GM23338 (cell line): ENCODE measurements around the gene CDC27. TPM values are rescaled to one million over a fixed set of nuclear protein-coding genes. Genes with fewer than 3 reads are reported as not detected.

Experiments
- ATAC-seq: fragments of 200-7000 bp; cut with Tn5 transposase; 3 replicates; pipeline ENCODE4 v1.9.1; 2020
- DNase-seq: peaks from one replicate; pipeline ENCODE4 v3.0.0-alpha.2; 2015; ENCODE audit warnings: low spot score
- H2AFZ ChIP-seq: fragments of 200-600 bp; sonication (generic); 2 replicates; pipeline ENCODE4 v1.8.0; 2016; ENCODE audit warnings: antibody characterized with exemption, mild to moderate bottlenecking, moderate library complexity
- H3F3A ChIP-seq: fragments of 200-600 bp; sonication (generic); replicated peaks from 2 replicates; pipeline ENCODE4 v1.8.0; 2017; ENCODE audit warnings: antibody characterized with exemption, mixed run types, low read depth
- H3K27ac ChIP-seq: fragments of 200-600 bp; sonication (generic); 2 replicates; pipeline ENCODE4 v1.6.1; 2016; ENCODE audit warnings: low read depth
- H3K27me3 ChIP-seq: fragments of 200-600 bp; sonication (generic); 2 replicates; pipeline ENCODE4 v1.8.0; 2016; ENCODE audit warnings: mild to moderate bottlenecking, mixed run types, moderate library complexity; ENCODE audit not compliant: insufficient read depth
- H3K36me3 ChIP-seq: fragments of 200-600 bp; sonication (generic); 2 replicates; pipeline ENCODE4 v1.8.0; 2016; ENCODE audit warnings: mild to moderate bottlenecking; ENCODE audit not compliant: insufficient read depth
- H3K4me1 ChIP-seq: fragments of 200-600 bp; sonication (generic); 2 replicates; pipeline ENCODE4 v1.8.0; 2016; ENCODE audit warnings: mild to moderate bottlenecking, moderate library complexity; ENCODE audit not compliant: insufficient read depth
- H3K4me2 ChIP-seq: fragments of 200-600 bp; sonication (generic); 2 replicates; pipeline ENCODE4 v1.7.1; 2017; ENCODE audit warnings: mixed run types
- H3K4me3 ChIP-seq: fragments of 200-600 bp; sonication (generic); 2 replicates; pipeline ENCODE4 v1.6.1; 2016; ENCODE audit warnings: mixed run types
- H3K79me2 ChIP-seq: fragments of 200-600 bp; sonication (generic); replicated peaks from 2 replicates; pipeline ENCODE4 v1.8.0; 2017; ENCODE audit warnings: mild to moderate bottlenecking; ENCODE audit not compliant: insufficient read depth
- H3K9me2 ChIP-seq: fragments of 200-600 bp; sonication (generic); 2 replicates; pipeline ENCODE4 v1.8.0; 2017; ENCODE audit not compliant: insufficient read depth
- H4K20me1 ChIP-seq: fragments of 200-600 bp; sonication (generic); replicated peaks from 2 replicates; pipeline ENCODE4 v1.8.0; 2017; ENCODE audit warnings: mild to moderate bottlenecking; ENCODE audit not compliant: insufficient read depth
- H3K27ac Mint-ChIP-seq: 2 replicates; pipeline ENCODE4 v1.8.0; 2020; ENCODE audit warnings: inconsistent platforms, mild to moderate bottlenecking, moderate library complexity, mixed read lengths
- H3K27me3 Mint-ChIP-seq: 3 replicates; pipeline ENCODE4 v1.8.0; 2022; ENCODE audit warnings: low read depth, mild to moderate bottlenecking, moderate library complexity, mixed read lengths, inconsistent platforms; ENCODE audit not compliant: insufficient read depth, poor library complexity
- H3K36me3 Mint-ChIP-seq: 3 replicates; pipeline ENCODE4 v1.8.0; 2021; ENCODE audit warnings: low read depth, mild to moderate bottlenecking, inconsistent platforms, moderate library complexity, mixed read lengths
- H3K4me1 Mint-ChIP-seq: 3 replicates; pipeline ENCODE4 v1.8.0; 2020; ENCODE audit warnings: mild to moderate bottlenecking, inconsistent platforms, mixed read lengths
- H3K4me3 Mint-ChIP-seq: 3 replicates; pipeline ENCODE4 v1.8.0; 2021; ENCODE audit warnings: moderate library complexity, mild to moderate bottlenecking, inconsistent platforms, mixed read lengths
- H3K9me3 Mint-ChIP-seq: 3 replicates; pipeline ENCODE4 v1.8.0; 2020; ENCODE audit warnings: moderate library complexity, mild to moderate bottlenecking, inconsistent platforms, mixed read lengths
- CREB1 ChIP-seq: fragments of 250-450 bp; sonication (Bioruptor Pico); IDR thresholded peaks from 2 replicates; pipeline ENCODE4 v1.5.0; 2020; ENCODE audit warnings: low read depth, mild to moderate bottlenecking, moderate library complexity
- CTCF ChIP-seq, 2 experiments: fragments of 200-600 bp in 1 of 2; sonication (generic) in 1 of 2; conservative IDR thresholded peaks; 2 replicates each; pipeline versions ENCODE4 v1.5.1 to v1.6.1; 2016 to 2017; ENCODE audit warnings: antibody characterized with exemption in 2 of 2, low read depth in 2 of 2, mild to moderate bottlenecking in 2 of 2, moderate library complexity in 1 of 2
- ETS1 ChIP-seq: IDR thresholded peaks from 2 replicates; pipeline ENCODE4 v1.6.1; 2016; ENCODE audit warnings: antibody characterized with exemption
- EZH2 ChIP-seq: fragments of 200-600 bp; sonication (generic); IDR thresholded peaks from one replicate; pipeline ENCODE4 v1.8.0; 2017; ENCODE audit warnings: antibody characterized with exemption, mild to moderate bottlenecking, low read depth; ENCODE audit not compliant: unreplicated experiment
- EZH2phosphoT487 ChIP-seq: fragments of 200-600 bp; sonication (generic); IDR thresholded peaks from one replicate; pipeline ENCODE4 v1.8.1; 2018; ENCODE audit warnings: antibody characterized with exemption; ENCODE audit not compliant: unreplicated experiment
- JUNB ChIP-seq: IDR thresholded peaks from one replicate; pipeline ENCODE4 v1.6.1; 2016; ENCODE audit warnings: antibody characterized with exemption; ENCODE audit not compliant: unreplicated experiment
- NANOG ChIP-seq: IDR thresholded peaks from 2 replicates; pipeline ENCODE4 v1.6.1; 2016; ENCODE audit warnings: antibody characterized with exemption, borderline replicate concordance
- POLR2AphosphoS5 ChIP-seq: IDR thresholded peaks from 2 replicates; pipeline ENCODE4 v1.6.1; 2016; ENCODE audit warnings: antibody characterized with exemption, low read depth
- REST ChIP-seq: IDR thresholded peaks from one replicate; pipeline ENCODE4 v1.6.1; 2018; ENCODE audit warnings: antibody characterized with exemption; ENCODE audit not compliant: unreplicated experiment
- STAT1 ChIP-seq: IDR thresholded peaks from one replicate; pipeline ENCODE4 v1.6.1; 2016; ENCODE audit warnings: antibody characterized with exemption; ENCODE audit not compliant: unreplicated experiment
- ZNF114 ChIP-seq: fragments of 250-450 bp; sonication (Bioruptor Pico); IDR thresholded peaks from 2 replicates; pipeline ENCODE4 v1.5.0; 2020; ENCODE audit warnings: mild to moderate bottlenecking, moderate library complexity
- ZNF331 ChIP-seq: fragments of 250-450 bp; sonication (Bioruptor Pico); IDR thresholded peaks from 2 replicates; pipeline ENCODE4 v1.5.0; 2020; ENCODE audit warnings: low read depth, mild to moderate bottlenecking, moderate library complexity
- ZNF462 ChIP-seq: fragments of 250-450 bp; sonication (Bioruptor Pico); IDR thresholded peaks from 2 replicates; pipeline ENCODE4 v1.5.0; 2020; ENCODE audit warnings: mild to moderate bottlenecking, moderate library complexity
- polyA plus RNA-seq: library from polyadenylated mRNA; unstranded; fragments of >200 nt; fragmentation: Nextera tagmentation; extraction: Ambion mirVana; gene quantifications from 2 replicates; pipeline ENCODE4 v1.2.1, GENCODE V29; 2016
- total RNA-seq: library from RNA; depleted of rRNA; stranded (reverse); fragments of >200 nt; shearing (Covaris generic); gene quantifications from 2 replicates; pipeline ENCODE4 v1.2.3, GENCODE V29; 2014

Gene CDC27
- total and polyA plus RNA-seq, 2 experiments from 2014 or later, result 49.7 to 85.5 TPM

GRCh38 chr17:47225911-47226688 is 37.0 kb upstream of the CDC27 start:
- no peaks in the 10 kb centered on the region for H3K36me3 ChIP-seq
- no peak overlapping the region for H2AFZ ChIP-seq
- DNase-seq, result no peak
- peaks cover 6% of the 10 kb centered on the region for H3K27me3 ChIP-seq
- peaks cover 16% of the 10 kb centered on the region for H3K9me3 Mint-ChIP-seq
- ATAC-seq, result no peak
- no peak overlapping the region for H3K4me3 ChIP-seq
- TF ChIP-seq JUNB (no peak), STAT1 (no peak), ZNF462 (CRISPR knock-in tag) (no peak), NANOG (no peak), CTCF (conservative IDR thresholded peaks at IDR 0.05; ENCODE audit: low read depth in 2 of 2) (no peak), POLR2AphosphoS5 (no peak), ZNF331 (CRISPR knock-in tag) (no peak), ETS1 (no peak), ZNF114 (no peak), CREB1 (CRISPR knock-in tag) (no peak), EZH2 (no peak), REST (no peak), EZH2phosphoT487 (no peak)
- peaks cover 18% of the 10 kb centered on the region for H3K27me3 Mint-ChIP-seq
- H3F3A ChIP-seq, result no peaks in the 10 kb centered on the region
- no peaks in the 10 kb centered on the region for H4K20me1 ChIP-seq
- H3K36me3 Mint-ChIP-seq, result peaks cover 7% of the 10 kb centered on the region; the same call in 2 of the 3 replicates
- H3K4me2 ChIP-seq, result no peak overlapping the region
- H3K4me1 ChIP-seq, result peaks cover 4% of the 10 kb centered on the region; the same call in 1 of the 2 replicates
- no peak overlapping the region for H3K27ac ChIP-seq
- H3K27ac Mint-ChIP-seq, result no peak overlapping the region
- peaks cover 15% of the 10 kb centered on the region for H3K4me1 Mint-ChIP-seq
- H3K9me2 ChIP-seq, result no peaks in the 10 kb centered on the region
- H3K79me2 ChIP-seq, result no peaks in the 10 kb centered on the region
- no peak overlapping the region for H3K4me3 Mint-ChIP-seq
